CD4-positive, alpha-beta T cell treated with Interleukin-2 at 100 ng/mL for 4 hours (primary cell): ENCODE measurements around the gene CARHSP1.
"Not testable (repeated sequence)": the region's sequence is repeated elsewhere in the genome, so short reads cannot be mapped to it uniquely, and the experiment has no call there.

Source experiments
- DNase-seq: peaks from one replicate; pipeline ENCODE4 v3.0.0-alpha.2; 2020; ENCODE audit warnings: low spot score

The CARHSP1 gene

GRCh38 chr16:8828541-8829165, 40.2 kb downstream of the CARHSP1 start:
- DNase-seq = no peak

GRCh38 chr16:8826278-8826879, 42.4 kb downstream of the CARHSP1 start:
- DNase-seq = no peak

GRCh38 chr16:8822403-8822802, 46.4 kb downstream of the CARHSP1 start:
- DNase-seq = no peak

- DNase-seq = no peak
Observed at GRCh38 chr16:8819411-8820034, 49.3 kb downstream of the CARHSP1 start.

GRCh38 chr16:8818504-8819270, 50.1 kb downstream of the CARHSP1 start:
- DNase-seq = no peak

- peak; percentile 7 for DNase-seq
Observed at GRCh38 chr16:8816967-8817655, 51.7 kb downstream of the CARHSP1 start.

- no peak for DNase-seq
Observed at GRCh38 chr16:8814095-8814806, 54.6 kb downstream of the CARHSP1 start.

- DNase-seq = no peak
Observed at GRCh38 chr16:8812162-8812843, 56.5 kb downstream of the CARHSP1 start.

GRCh38 chr16:8808613-8809353, 60.0 kb downstream of the CARHSP1 start:
- no peak for DNase-seq

GRCh38 chr16:8808009-8808408, 60.8 kb downstream of the CARHSP1 start:
- no peak for DNase-seq

GRCh38 chr16:8807189-8807588, 61.6 kb downstream of the CARHSP1 start:
- DNase-seq = no peak

- no peak for DNase-seq
Observed at GRCh38 chr16:8806272-8806983, 62.4 kb downstream of the CARHSP1 start.

GRCh38 chr16:8804313-8804712, 64.5 kb downstream of the CARHSP1 start:
- DNase-seq = no peak

GRCh38 chr16:8803733-8804132, 65.1 kb downstream of the CARHSP1 start:
- not testable (repeated sequence) for DNase-seq
